B cell (primary cell): ENCODE results near the gene TPCN1. TPM values are rescaled to one million over a fixed set of nuclear protein-coding genes. Genes with fewer than 3 reads are reported as not detected.

Experiments
- ATAC-seq: fragments of 200-7000 bp; cut with Tn5 transposase; one replicate; pipeline ENCODE4 v1.10.0; 2021; ENCODE audit warnings: low read depth, mild to moderate bottlenecking, moderate number of reproducible peaks, moderate library complexity
- CTCF ChIA-PET: fragments of 350-600 bp; sonication (Branson Sonifier 250); formaldehyde crosslinking; loops from one replicate; lab custom pipeline; 2021; ENCODE audit warnings: antibody characterized with exemption, inconsistent platforms; lab: Charles Lee
- POLR2A ChIA-PET: fragments of 350-600 bp; sonication (Branson Sonifier 250); formaldehyde crosslinking; loops from one replicate; lab custom pipeline; 2021; ENCODE audit warnings: antibody characterized with exemption; lab: Charles Lee
- DNase-seq: peaks from one replicate; pipeline ENCODE4 v3.0.0; 2013
- H2AFZ ChIP-seq: 2 replicates; pipeline ENCODE4 v1.6.1; 2012; ENCODE audit warnings: mild to moderate bottlenecking, low read depth, low read length; ENCODE audit not compliant: insufficient read depth, poor library complexity, severe bottlenecking
- H3K27ac ChIP-seq, 2 donors: 1 replicate in 1 of 2; 2 replicates in 1 of 2; pipeline ENCODE4 v1.5.1; 2012 to 2013; ENCODE audit warnings: low read length in 2 of 2, mild to moderate bottlenecking in 2 of 2, moderate library complexity in 1 of 2
- H3K27me3 ChIP-seq, 4 experiments: fragments of 200-600 bp in 1 of 4; sonication (generic) in 1 of 4; replicated peaks in 1 of 4; 1 replicate in 2 of 4; 2 replicates in 2 of 4; pipeline versions ENCODE4 v1.6.1 to v1.7.0; 2013 to 2016; ENCODE audit warnings: low read length in 3 of 4, mild to moderate bottlenecking in 2 of 4, mixed read lengths in 1 of 4, moderate library complexity in 1 of 4; ENCODE audit not compliant: insufficient read depth in 4 of 4, control insufficient read depth in 3 of 4; ENCODE audit errors: control extremely low read depth in 1 of 4
- H3K36me3 ChIP-seq, 2 experiments: replicated peaks in 1 of 2; 1 replicate in 1 of 2; 2 replicates in 1 of 2; pipeline versions ENCODE4 v1.6.1 to v1.7.1; 2013; ENCODE audit warnings: low read length in 1 of 2; ENCODE audit not compliant: insufficient read depth in 2 of 2, control insufficient read depth in 1 of 2; ENCODE audit errors: control extremely low read depth in 1 of 2, extremely low read depth in 1 of 2
- H3K4me1 ChIP-seq, 2 donors: fragments of 200-600 bp in 1 of 2; sonication (generic) in 1 of 2; 1 replicate in 1 of 2; 2 replicates in 1 of 2; pipeline versions ENCODE4 v1.5.1 to v1.6.1; 2013 to 2017; ENCODE audit warnings: low read length in 2 of 2; ENCODE audit not compliant: control insufficient read depth in 2 of 2, insufficient read depth in 2 of 2
- H3K4me2 ChIP-seq: replicated peaks from 2 replicates; pipeline ENCODE3; 2012; ENCODE audit warnings: mild to moderate bottlenecking, low read depth, low read length; ENCODE audit not compliant: poor library complexity, severe bottlenecking
- H3K4me3 ChIP-seq, 5 experiments: fragments of 200-600 bp in 1 of 5; sonication (generic) in 1 of 5; 1 replicate in 3 of 5; 2 replicates in 2 of 5; pipeline versions ENCODE4 v1.5.1 to v1.7.0; 2011 to 2016; ENCODE audit warnings: low read length in 4 of 5, mild to moderate bottlenecking in 4 of 5, low read depth in 2 of 5, control low read depth in 1 of 5, moderate library complexity in 1 of 5; ENCODE audit not compliant: insufficient read depth in 1 of 5; ENCODE audit errors: control extremely low read depth in 1 of 5, extremely low read depth in 1 of 5
- H3K79me2 ChIP-seq: fragments of 200-600 bp; sonication (generic); one replicate; pipeline ENCODE4 v1.6.0; 2016; ENCODE audit warnings: low read length; ENCODE audit not compliant: control insufficient read depth, insufficient read depth
- H3K9ac ChIP-seq: fragments of 200-600 bp; sonication (generic); 2 replicates; pipeline ENCODE4 v1.6.1; 2017; ENCODE audit warnings: mild to moderate bottlenecking, low read length, moderate library complexity
- H3K9me3 ChIP-seq, 3 donors: one replicate each; pipeline versions ENCODE4 v1.6.1 to v1.7.1; 2013; ENCODE audit warnings: low read length in 2 of 3; ENCODE audit not compliant: control insufficient read depth in 2 of 3, insufficient read depth in 1 of 3; ENCODE audit errors: control extremely low read depth in 1 of 3
- H4K20me1 ChIP-seq: 2 replicates; pipeline ENCODE4 v1.6.0; 2012; ENCODE audit warnings: mild to moderate bottlenecking, low read length; ENCODE audit not compliant: insufficient read depth, control insufficient read depth, poor library complexity, severe bottlenecking
- H3K27ac Mint-ChIP-seq: one replicate; pipeline ENCODE4 v1.8.0; 2021; ENCODE audit warnings: mixed read lengths
- H3K27me3 Mint-ChIP-seq: one replicate; pipeline ENCODE4 v1.8.0; 2021; ENCODE audit warnings: mixed read lengths
- H3K4me1 Mint-ChIP-seq: one replicate; pipeline ENCODE4 v1.8.0; 2021; ENCODE audit warnings: mixed read lengths
- H3K4me3 Mint-ChIP-seq: one replicate; pipeline ENCODE4 v1.8.0; 2021; ENCODE audit warnings: mixed read lengths
- H3K9me3 Mint-ChIP-seq: one replicate; pipeline ENCODE4 v1.8.0; 2022; ENCODE audit warnings: mixed read lengths; ENCODE audit not compliant: insufficient read depth
- CTCF ChIP-seq: fragments of 200-600 bp; IDR thresholded peaks from one replicate; pipeline ENCODE4 v1.8.0; 2022; ENCODE audit warnings: antibody characterized with exemption, mild to moderate bottlenecking
- EZH2 ChIP-seq: IDR thresholded peaks from 2 replicates; pipeline ENCODE4 v1.6.1; 2012; ENCODE audit warnings: borderline replicate concordance, low read depth, mild to moderate bottlenecking, moderate library complexity, low read length; ENCODE audit not compliant: insufficient read depth, poor library complexity, severe bottlenecking
- WGBS: methylation state at CpG from one replicate; pipeline ENCODE4 v1.1.5; 2013; ENCODE audit warnings: missing lambda C conversion rate; ENCODE audit not compliant: insufficient coverage; 5-methylcytosine and 5-hydroxymethylcytosine counted together
- intact Hi-C: fragments of 100-400 bp; cut with micrococcal nuclease; formaldehyde crosslinking; loops from one replicate; pipeline ENCODE4 v1.10.0; 2022
- polyA plus RNA-seq: library from polyadenylated mRNA; depleted of rRNA; stranded (reverse); fragments of >200 nt; gene quantifications from 2 replicates; pipeline ENCODE4 v1.2.3, GENCODE V29; 2012
- total RNA-seq, 2 donors: library from RNA; stranded (reverse); fragments of 120-200 nt in 1 of 2; gene quantifications; 1 replicate in 1 of 2; 2 replicates in 1 of 2; pipeline versions ENCODE4 v1.2.3 to v1.2.4, GENCODE V29; 2013 to 2022

TPCN1 gene
- total and polyA plus RNA-seq, 2 donors (not counting 1 experiment from before 2014, with no cell fraction given): 80.8 to 258 TPM

- Mint-ChIP-seq H3K4me3 (peak overlapping the region; percentile 90), H3K9me3 (no peaks in the 10 kb centered on the region), H3K4me1 (peaks cover 39% of the 10 kb centered on the region), H3K27ac (peak overlapping the region; percentile 89), H3K27me3 (no peaks in the 10 kb centered on the region)
- Histone ChIP-seq H3K4me2 (peak overlapping the region; percentile 95), H3K9ac (peak overlapping the region; percentile 87), H3K79me2 (peaks cover 50% of the 10 kb centered on the region), H2AFZ (peak overlapping the region; percentile 68), H3K27me3 (no peaks in the 10 kb centered on the region), H4K20me1 (no peaks in the 10 kb centered on the region), H3K4me1 (peaks cover 32 to 57% of the 10 kb centered on the region in 2 donors), H3K36me3 (peaks cover 0 to 7% of the 10 kb centered on the region in 2 experiments), H3K27ac (peak overlapping the region; percentile 72 to 88), H3K4me3 (peak overlapping the region; percentile 13 to 92 (median 86)), H3K9me3 (no peaks in the 10 kb centered on the region)
- 16% methylated on average over 6 of the region's 12 CpGs for WGBS
- intact Hi-C loops: loop anchor here (1.0 to 5.0 kb wide), 6 partner anchors 7 to 145 kb away; partner anchors contain the start of genes DDX54 and RITA1
- CTCF ChIA-PET: interaction anchor here (0.8 to 5.4 kb wide), 5 partner anchors 10 to 36 kb away, joined by 3 to 53 read pairs (median 35); partner anchors contain the start of genes DDX54 and RITA1
- POLR2A ChIA-PET: interaction anchor here (0.6 to 4.0 kb wide), 11 partner anchors 9 to 178 kb away, joined by 3 to 69 read pairs (median 8); partner anchors contain the start of genes DDX54 and RITA1
- ATAC-seq (no peak), DNase-seq (no peak)
- TF ChIP-seq EZH2 (no peak), CTCF (no peak)
These were observed 899 bp downstream of the TPCN1 start for GRCh38 chr12:113221997-113222729.
